ENCODE results near the gene PREX1.

The PREX1 gene

DNA sequence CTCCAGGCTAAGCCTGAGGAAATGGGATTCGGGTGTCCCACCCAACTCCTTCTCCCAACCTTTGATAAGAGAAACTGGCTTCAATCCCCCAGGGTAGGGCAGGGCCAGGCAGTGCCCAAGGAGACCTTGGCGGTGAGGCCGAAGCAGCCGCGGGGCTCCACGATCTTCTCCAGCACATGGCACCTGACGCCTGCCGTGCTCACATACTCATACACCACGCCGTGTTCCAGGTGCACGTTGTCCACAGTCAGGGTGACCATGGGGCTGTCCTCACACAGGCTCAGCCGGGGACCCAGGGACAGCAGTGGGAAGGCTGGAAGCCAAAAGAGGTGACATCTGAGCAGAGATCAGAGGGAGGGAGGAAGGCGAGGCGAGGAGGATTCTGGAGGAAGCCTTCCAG, 176.5 kb downstream of the PREX1 start:
- ChIA-PET CTCF (no interaction called here), POLR2A (no interaction called here)
- H3K4me3 ChIP-seq (ENCODE audit: control insufficient read depth in 1 of 7, extremely low read depth in 1 of 7, insufficient read depth in 4 of 7, low read depth in 2 of 7, low read length in 6 of 7): no peak overlapping the region
- no peak for DNase-seq
- H3K4me1 ChIP-seq (ENCODE audit: control extremely low read depth in 1 of 4, control insufficient read depth in 4 of 4, insufficient read depth in 4 of 4, low read length in 3 of 4): no peaks in the 10 kb centered on the region
- no peaks in the 10 kb centered on the region for H3K9me3 ChIP-seq (ENCODE audit: control extremely low read depth in 1 of 5, control insufficient read depth in 4 of 5, insufficient read depth in 2 of 5, low read depth in 1 of 5, low read length in 4 of 5)
- no peak overlapping the region for H3K27ac ChIP-seq (ENCODE audit: insufficient read depth in 1 of 2, low read depth in 1 of 2, low read length in 2 of 2, poor library complexity in 1 of 2, severe bottlenecking in 2 of 2)
- peaks cover 26 to 98% (median 86%) of the 10 kb centered on the region in 4 experiments for H3K36me3 ChIP-seq (ENCODE audit: control insufficient read depth in 4 of 4, insufficient read depth in 4 of 4, low read length in 3 of 4)
- H3K27me3 ChIP-seq (replicated peaks in 2 of 5; ENCODE audit: control insufficient read depth in 4 of 5, insufficient read depth in 5 of 5, low read length in 4 of 5): no peaks in the 10 kb centered on the region
- 100% methylated on average over 14 of the region's 14 CpGs for WGBS (ENCODE audit: insufficient coverage)

DNA sequence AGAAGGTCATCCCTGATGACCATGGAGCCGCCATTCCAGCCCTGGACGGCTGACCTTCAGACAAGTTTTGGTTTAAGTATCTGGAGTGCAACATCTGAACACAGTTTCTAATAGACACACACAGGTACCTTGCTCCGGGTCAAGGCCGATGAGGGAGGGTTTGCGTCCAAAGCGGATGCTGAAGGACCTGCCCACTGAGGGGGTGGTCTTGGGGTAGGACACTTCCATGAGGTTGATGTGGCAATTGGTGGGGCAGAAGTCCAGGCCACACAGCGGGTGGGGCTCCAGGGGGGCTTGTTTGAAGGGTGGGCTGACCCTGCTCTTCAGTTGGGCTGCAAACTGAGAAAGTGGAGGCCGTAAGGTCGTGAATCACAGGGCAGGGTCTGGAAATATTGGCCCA, 177.9 kb downstream of the PREX1 start:
- ChIA-PET CTCF (interaction anchor here (3.0 kb wide), 1 partner anchor 256 kb away, joined by 9 read pairs; no protein-coding TSS in a partner anchor), POLR2A (no interaction called here)
- H3K36me3 ChIP-seq (ENCODE audit: control insufficient read depth in 4 of 4, insufficient read depth in 4 of 4, low read length in 3 of 4): peaks cover 26 to 98% (median 87%) of the 10 kb centered on the region in 4 experiments
- H3K9me3 ChIP-seq (ENCODE audit: control extremely low read depth in 1 of 5, control insufficient read depth in 4 of 5, insufficient read depth in 2 of 5, low read depth in 1 of 5, low read length in 4 of 5): no peaks in the 10 kb centered on the region
- no peak for DNase-seq
- H3K27me3 ChIP-seq (replicated peaks in 2 of 5; ENCODE audit: control insufficient read depth in 4 of 5, insufficient read depth in 5 of 5, low read length in 4 of 5): no peaks in the 10 kb centered on the region
- H3K27ac ChIP-seq (ENCODE audit: insufficient read depth in 1 of 2, low read depth in 1 of 2, low read length in 2 of 2, poor library complexity in 1 of 2, severe bottlenecking in 2 of 2): no peak overlapping the region
- H3K4me3 ChIP-seq (ENCODE audit: control insufficient read depth in 1 of 7, extremely low read depth in 1 of 7, insufficient read depth in 4 of 7, low read depth in 2 of 7, low read length in 6 of 7): no peak overlapping the region
- H3K4me1 ChIP-seq (ENCODE audit: control extremely low read depth in 1 of 4, control insufficient read depth in 4 of 4, insufficient read depth in 4 of 4, low read length in 3 of 4): no peaks in the 10 kb centered on the region
- 99% methylated on average over 8 of the region's 9 CpGs for WGBS (ENCODE audit: insufficient coverage)

DNA sequence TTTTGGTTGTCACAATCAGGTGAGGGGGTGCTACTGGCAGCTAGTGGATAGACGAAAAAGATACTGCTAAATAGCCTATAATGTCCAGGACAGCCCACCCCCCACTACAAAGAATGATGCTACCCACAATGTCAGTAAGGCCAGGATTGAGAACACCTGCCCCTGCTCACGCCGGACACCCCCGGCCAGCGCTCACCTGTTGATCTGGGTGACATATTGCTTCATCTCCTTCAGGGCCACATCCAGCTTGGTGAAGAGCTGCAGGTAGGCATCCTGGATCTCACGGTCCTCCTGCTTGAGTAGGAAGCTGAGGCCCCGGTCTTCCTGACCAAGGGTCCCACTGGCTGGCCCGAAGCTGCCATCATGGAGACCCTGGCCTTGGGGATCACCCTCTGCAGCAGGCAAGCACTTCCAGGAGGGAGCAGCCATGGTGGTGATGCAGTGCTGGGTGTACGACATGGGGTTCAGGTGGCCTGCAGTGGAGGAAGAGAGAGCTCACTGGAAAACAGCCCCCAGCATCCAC, 178.6 kb downstream of the PREX1 start:
- 98% methylated on average over 8 of the region's 9 CpGs for WGBS (ENCODE audit: insufficient coverage)
- no peak overlapping the region for H3K27ac ChIP-seq (ENCODE audit: insufficient read depth in 1 of 2, low read depth in 1 of 2, low read length in 2 of 2, poor library complexity in 1 of 2, severe bottlenecking in 2 of 2)
- no peaks in the 10 kb centered on the region for H3K27me3 ChIP-seq (replicated peaks in 2 of 5; ENCODE audit: control insufficient read depth in 4 of 5, insufficient read depth in 5 of 5, low read length in 4 of 5)
- H3K9me3 ChIP-seq (ENCODE audit: control extremely low read depth in 1 of 5, control insufficient read depth in 4 of 5, insufficient read depth in 2 of 5, low read depth in 1 of 5, low read length in 4 of 5): no peaks in the 10 kb centered on the region
- no peak overlapping the region for H3K4me3 ChIP-seq (ENCODE audit: control insufficient read depth in 1 of 7, extremely low read depth in 1 of 7, insufficient read depth in 4 of 7, low read depth in 2 of 7, low read length in 6 of 7)
- ChIA-PET CTCF (interaction anchor here (3.0 kb wide), 1 partner anchor 256 kb away, joined by 9 read pairs; no protein-coding TSS in a partner anchor), POLR2A (no interaction called here)
- peaks cover 26 to 98% (median 87%) of the 10 kb centered on the region in 4 experiments for H3K36me3 ChIP-seq (ENCODE audit: control insufficient read depth in 4 of 4, insufficient read depth in 4 of 4, low read length in 3 of 4)
- DNase-seq: no peak
- no peaks in the 10 kb centered on the region for H3K4me1 ChIP-seq (ENCODE audit: control extremely low read depth in 1 of 4, control insufficient read depth in 4 of 4, insufficient read depth in 4 of 4, low read length in 3 of 4)

DNA sequence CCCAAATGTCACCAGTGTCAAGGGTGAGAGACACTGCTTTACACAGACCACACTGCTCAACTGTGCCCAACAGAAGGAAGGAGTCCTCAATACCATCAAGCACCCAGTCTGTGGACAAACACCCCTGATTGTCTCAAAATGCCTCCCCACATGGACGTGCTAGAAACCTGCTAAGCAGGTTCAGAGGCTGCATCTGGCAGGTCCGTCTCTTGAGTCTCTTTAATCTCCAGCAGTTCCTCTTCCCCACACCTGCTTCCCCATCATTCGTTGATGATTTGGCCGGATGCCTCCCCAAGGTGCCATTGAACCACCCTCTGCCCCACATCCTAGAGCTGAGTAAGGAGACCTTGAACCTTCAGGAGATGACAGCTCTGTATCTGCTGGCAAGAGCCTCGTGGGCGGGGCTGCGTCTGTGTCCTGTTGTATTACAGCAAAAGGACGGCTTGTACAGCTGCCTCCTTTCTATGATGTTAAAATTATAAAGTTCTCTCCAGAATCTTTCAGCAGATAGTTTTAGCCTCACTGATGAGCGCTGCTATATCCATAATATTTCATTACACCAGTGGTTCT, 179.2 kb downstream of the PREX1 start:
- no peaks in the 10 kb centered on the region for H3K9me3 ChIP-seq (ENCODE audit: control extremely low read depth in 1 of 5, control insufficient read depth in 4 of 5, insufficient read depth in 2 of 5, low read depth in 1 of 5, low read length in 4 of 5)
- H3K27me3 ChIP-seq (replicated peaks in 2 of 5; ENCODE audit: control insufficient read depth in 4 of 5, insufficient read depth in 5 of 5, low read length in 4 of 5): no peaks in the 10 kb centered on the region
- CTCF ChIA-PET: interaction anchor here (0.9 to 3.0 kb wide), 3 partner anchors 9 to 257 kb away, joined by 3 to 9 read pairs (median 4); no protein-coding TSS in a partner anchor
- H3K27ac ChIP-seq (ENCODE audit: insufficient read depth in 1 of 2, low read depth in 1 of 2, low read length in 2 of 2, poor library complexity in 1 of 2, severe bottlenecking in 2 of 2): no peak overlapping the region
- no peak overlapping the region for H3K4me3 ChIP-seq (ENCODE audit: control insufficient read depth in 1 of 7, extremely low read depth in 1 of 7, insufficient read depth in 4 of 7, low read depth in 2 of 7, low read length in 6 of 7)
- H3K4me1 ChIP-seq (ENCODE audit: control extremely low read depth in 1 of 4, control insufficient read depth in 4 of 4, insufficient read depth in 4 of 4, low read length in 3 of 4): no peaks in the 10 kb centered on the region
- DNase-seq: no peak
- POLR2A ChIA-PET: no interaction called here
- peaks cover 22 to 98% (median 84%) of the 10 kb centered on the region in 4 experiments for H3K36me3 ChIP-seq (ENCODE audit: control insufficient read depth in 4 of 4, insufficient read depth in 4 of 4, low read length in 3 of 4)
- WGBS (ENCODE audit: insufficient coverage): 91% methylated on average over 4 of the region's 9 CpGs

DNA sequence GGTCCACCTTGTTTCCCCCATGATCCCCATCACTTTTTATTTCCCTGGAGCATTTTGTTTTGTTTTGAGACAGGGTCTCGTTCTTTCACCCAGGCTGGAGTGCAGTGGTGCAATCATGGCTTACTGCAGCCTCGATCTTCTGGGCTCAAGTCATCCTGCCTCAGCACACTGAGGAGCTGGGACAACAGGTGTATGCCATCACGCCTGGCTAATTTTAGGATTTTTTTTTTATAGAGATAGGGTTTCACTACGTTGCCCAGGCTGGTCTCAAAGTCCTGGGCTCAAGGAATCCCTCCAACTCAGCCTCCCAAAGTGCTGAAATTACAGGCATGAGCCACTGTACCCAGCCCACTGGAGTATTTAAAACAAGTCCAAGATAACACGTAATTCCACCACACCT, 179.9 kb downstream of the PREX1 start:
- H3K36me3 ChIP-seq (ENCODE audit: control insufficient read depth in 4 of 4, insufficient read depth in 4 of 4, low read length in 3 of 4): peaks cover 20 to 96% (median 80%) of the 10 kb centered on the region in 4 experiments
- no peak overlapping the region for H3K4me3 ChIP-seq (ENCODE audit: control insufficient read depth in 1 of 7, extremely low read depth in 1 of 7, insufficient read depth in 4 of 7, low read depth in 2 of 7, low read length in 6 of 7)
- ChIA-PET CTCF (interaction anchor here (0.9 to 3.0 kb wide), 3 partner anchors 10 to 258 kb away, joined by 3 to 9 read pairs (median 4); no protein-coding TSS in a partner anchor), POLR2A (interaction anchor here (0.6 kb wide), 1 partner anchor 424 kb away, joined by 6 read pairs; no protein-coding TSS in a partner anchor)
- no peaks in the 10 kb centered on the region for H3K4me1 ChIP-seq (ENCODE audit: control extremely low read depth in 1 of 4, control insufficient read depth in 4 of 4, insufficient read depth in 4 of 4, low read length in 3 of 4)
- H3K27ac ChIP-seq (ENCODE audit: insufficient read depth in 1 of 2, low read depth in 1 of 2, low read length in 2 of 2, poor library complexity in 1 of 2, severe bottlenecking in 2 of 2): no peak overlapping the region
- H3K27me3 ChIP-seq (replicated peaks in 2 of 5; ENCODE audit: control insufficient read depth in 4 of 5, insufficient read depth in 5 of 5, low read length in 4 of 5): no peaks in the 10 kb centered on the region
- no peak for DNase-seq
- H3K9me3 ChIP-seq (ENCODE audit: control extremely low read depth in 1 of 5, control insufficient read depth in 4 of 5, insufficient read depth in 2 of 5, low read depth in 1 of 5, low read length in 4 of 5): no peaks in the 10 kb centered on the region
- 100% methylated on average over 4 of the region's 5 CpGs for WGBS (ENCODE audit: insufficient coverage)

DNA sequence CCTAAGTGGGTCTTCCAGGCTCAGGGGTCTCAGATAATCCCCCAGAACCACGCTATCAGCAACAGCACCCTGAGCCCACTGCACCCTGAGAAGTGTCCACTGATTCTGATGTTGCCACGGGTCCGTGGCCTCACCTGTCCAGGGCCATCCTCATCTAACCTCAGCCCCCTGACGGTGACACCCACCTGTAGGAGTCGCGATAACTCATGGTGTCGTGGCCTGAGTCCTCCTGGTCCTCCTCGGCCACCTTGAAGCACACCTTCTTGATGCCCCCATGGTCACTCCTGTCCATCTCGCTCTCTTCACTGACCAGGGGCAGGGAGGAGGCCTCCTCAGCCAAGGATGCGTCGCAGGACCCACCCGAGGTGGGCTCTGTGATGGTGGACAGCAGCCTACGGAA, 182.1 kb downstream of the PREX1 start:
- no peaks in the 10 kb centered on the region for H3K4me1 ChIP-seq (ENCODE audit: control extremely low read depth in 1 of 4, control insufficient read depth in 4 of 4, insufficient read depth in 4 of 4, low read length in 3 of 4)
- DNase-seq: no peak
- no peaks in the 10 kb centered on the region for H3K9me3 ChIP-seq (ENCODE audit: control extremely low read depth in 1 of 5, control insufficient read depth in 4 of 5, insufficient read depth in 2 of 5, low read depth in 1 of 5, low read length in 4 of 5)
- H3K4me3 ChIP-seq (ENCODE audit: control insufficient read depth in 1 of 7, extremely low read depth in 1 of 7, insufficient read depth in 4 of 7, low read depth in 2 of 7, low read length in 6 of 7): no peak overlapping the region
- ChIA-PET CTCF (interaction anchor here (1.6 kb wide), 1 partner anchor 12 kb away, joined by 7 read pairs; no protein-coding TSS in a partner anchor), POLR2A (no interaction called here)
- H3K27me3 ChIP-seq (replicated peaks in 2 of 5; ENCODE audit: control insufficient read depth in 4 of 5, insufficient read depth in 5 of 5, low read length in 4 of 5): no peaks in the 10 kb centered on the region
- 97% methylated on average over 13 of the region's 13 CpGs for WGBS (ENCODE audit: insufficient coverage)
- peaks cover 26 to 95% (median 70%) of the 10 kb centered on the region in 4 experiments for H3K36me3 ChIP-seq (ENCODE audit: control insufficient read depth in 4 of 4, insufficient read depth in 4 of 4, low read length in 3 of 4)
- no peak overlapping the region for H3K27ac ChIP-seq (ENCODE audit: insufficient read depth in 1 of 2, low read depth in 1 of 2, low read length in 2 of 2, poor library complexity in 1 of 2, severe bottlenecking in 2 of 2)

DNA sequence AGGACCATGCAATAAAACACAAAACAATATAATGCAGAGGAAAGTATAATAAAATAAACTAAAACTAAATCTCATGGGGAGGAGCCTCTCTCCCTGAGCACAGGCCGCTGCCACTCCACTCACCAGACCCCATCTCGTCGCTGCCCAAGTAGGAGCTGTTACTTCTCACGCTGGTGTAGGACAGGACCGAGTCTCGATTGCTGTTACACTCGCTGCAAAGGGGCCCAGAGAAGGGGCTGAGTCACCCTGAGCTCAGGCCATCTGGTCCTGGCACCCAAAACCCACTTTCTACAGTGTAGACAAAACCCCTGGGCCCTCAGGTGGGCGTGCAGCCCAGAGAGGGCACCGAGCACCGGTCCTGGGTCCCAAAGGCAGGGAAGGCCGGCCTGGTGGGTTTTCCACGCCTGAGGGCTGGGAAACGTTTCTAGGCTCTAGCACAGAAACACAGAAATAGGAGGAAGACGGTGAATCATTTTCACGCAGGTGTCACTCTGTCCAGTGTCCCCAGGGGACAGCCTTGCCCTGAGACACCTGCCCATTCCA, 183.4 kb downstream of the PREX1 start:
- 97% methylated on average over 14 of the region's 15 CpGs for WGBS (ENCODE audit: insufficient coverage)
- no peak for DNase-seq
- Histone ChIP-seq H3K27me3 (replicated peaks in 2 of 5; ENCODE audit: control insufficient read depth in 4 of 5, insufficient read depth in 5 of 5, low read length in 4 of 5) (no peaks in the 10 kb centered on the region), H3K36me3 (ENCODE audit: control insufficient read depth in 4 of 4, insufficient read depth in 4 of 4, low read length in 3 of 4) (peaks cover 28 to 95% (median 69%) of the 10 kb centered on the region in 4 experiments), H3K4me3 (ENCODE audit: control insufficient read depth in 1 of 7, extremely low read depth in 1 of 7, insufficient read depth in 4 of 7, low read depth in 2 of 7, low read length in 6 of 7) (no peak overlapping the region), H3K4me1 (ENCODE audit: control extremely low read depth in 1 of 4, control insufficient read depth in 4 of 4, insufficient read depth in 4 of 4, low read length in 3 of 4) (no peaks in the 10 kb centered on the region), H3K27ac (ENCODE audit: insufficient read depth in 1 of 2, low read depth in 1 of 2, low read length in 2 of 2, poor library complexity in 1 of 2, severe bottlenecking in 2 of 2) (no peak overlapping the region), H3K9me3 (ENCODE audit: control extremely low read depth in 1 of 5, control insufficient read depth in 4 of 5, insufficient read depth in 2 of 5, low read depth in 1 of 5, low read length in 4 of 5) (no peaks in the 10 kb centered on the region)
- ChIA-PET POLR2A (no interaction called here), CTCF (no interaction called here)

Data from common myeloid progenitor, CD34-positive (primary cell).